ENCODE measurements around the gene ANXA5.

DNA sequence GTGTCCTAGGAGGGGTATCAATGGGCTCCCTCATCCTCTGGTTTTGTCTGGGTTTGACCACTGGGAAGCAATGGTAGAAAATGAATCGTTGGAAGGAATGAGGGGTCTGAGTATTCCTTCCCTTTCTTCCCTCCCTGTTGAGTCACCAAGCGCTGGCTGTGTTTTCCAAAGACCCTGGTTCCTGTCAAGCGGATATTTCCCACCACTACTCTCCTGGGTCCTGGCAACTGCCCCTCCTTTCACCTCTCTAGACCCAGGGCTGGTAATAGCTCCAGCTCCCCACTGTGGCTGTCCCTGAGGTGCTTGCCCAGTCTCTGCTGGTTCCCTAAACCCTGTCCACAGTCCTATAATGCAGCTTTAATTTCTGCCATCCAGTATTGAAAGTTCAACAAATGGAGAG lies 46.0 kb upstream of the ANXA5 start:
- TF ChIP-seq CTCF (conservative IDR thresholded peaks at IDR 0.05 in 1 of 2, IDR thresholded peaks at IDR 0.05 in 1 of 2; ENCODE audit: low read depth in 1 of 2, low read length in 2 of 2): no peak
- no peak for TF ChIP-seq EZH2 (IDR thresholded peaks at IDR 0.05; ENCODE audit: low read length, missing control alignments)
